Brain microvascular endothelial cell (primary cell): ENCODE results near the gene ALDH3B1.
A peak's percentile ranks its signal among the peaks of the same experiment; 100 is the strongest.

Experiments used
- DNase-seq: peaks from one replicate; pipeline ENCODE4 v3.0.0-alpha.2; 2020
- H3K27ac ChIP-seq: fragments of 250-450 bp; sonication (Bioruptor Pico); 2 replicates; pipeline ENCODE4 v1.5.1; 2020; ENCODE audit warnings: mild to moderate bottlenecking, moderate library complexity
- H3K27me3 ChIP-seq: fragments of 250-450 bp; sonication (Bioruptor Pico); replicated peaks from 2 replicates; pipeline ENCODE4 v1.5.1; 2020; ENCODE audit warnings: mild to moderate bottlenecking
- H3K36me3 ChIP-seq: fragments of 250-450 bp; sonication (Bioruptor Pico); replicated peaks from 2 replicates; pipeline ENCODE4 v1.5.1; 2020; ENCODE audit warnings: mild to moderate bottlenecking
- H3K4me3 ChIP-seq: 2 replicates; pipeline ENCODE4 v1.5.1; 2011; ENCODE audit warnings: low read depth, mild to moderate bottlenecking, control low read depth, low read length, moderate library complexity
- in situ Hi-C: cut with HindIII; loops from 2 replicates; pipeline ENCODE4 v1.10.0; 2017; ENCODE audit warnings: low sequenced_read_pairs, low pct_ligation_motif_present
- TF ChIP-seq, protein P1 (sequence below): IDR thresholded peaks from 2 replicates; pipeline ENCODE4 v1.5.1; 2011; ENCODE audit warnings: low read depth, mild to moderate bottlenecking, moderate library complexity, low read length, control low read depth, inconsistent platforms; ENCODE audit errors: missing control alignments

Gene ALDH3B1

DNA sequence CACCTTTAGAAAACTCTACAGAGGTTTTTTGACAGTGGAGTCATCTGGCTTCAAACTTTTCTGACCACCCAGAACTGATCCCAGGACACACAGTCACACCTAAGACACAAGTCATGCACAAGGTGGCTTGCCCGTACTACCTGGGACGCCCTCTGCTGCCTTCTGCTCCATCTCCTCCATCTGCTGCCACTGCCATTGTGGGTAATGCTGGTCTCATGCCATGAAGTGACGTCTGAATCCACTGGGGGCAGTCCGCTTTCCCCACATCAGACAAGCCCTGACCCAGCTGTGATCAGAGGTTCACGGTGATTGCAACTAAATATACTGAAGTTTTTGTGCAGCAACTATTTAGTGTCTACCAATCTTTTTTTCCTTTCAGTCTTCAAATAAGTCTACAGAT lies 14.9 kb downstream of the ALDH3B1 start:
- TF ChIP-seq, protein P1, sequence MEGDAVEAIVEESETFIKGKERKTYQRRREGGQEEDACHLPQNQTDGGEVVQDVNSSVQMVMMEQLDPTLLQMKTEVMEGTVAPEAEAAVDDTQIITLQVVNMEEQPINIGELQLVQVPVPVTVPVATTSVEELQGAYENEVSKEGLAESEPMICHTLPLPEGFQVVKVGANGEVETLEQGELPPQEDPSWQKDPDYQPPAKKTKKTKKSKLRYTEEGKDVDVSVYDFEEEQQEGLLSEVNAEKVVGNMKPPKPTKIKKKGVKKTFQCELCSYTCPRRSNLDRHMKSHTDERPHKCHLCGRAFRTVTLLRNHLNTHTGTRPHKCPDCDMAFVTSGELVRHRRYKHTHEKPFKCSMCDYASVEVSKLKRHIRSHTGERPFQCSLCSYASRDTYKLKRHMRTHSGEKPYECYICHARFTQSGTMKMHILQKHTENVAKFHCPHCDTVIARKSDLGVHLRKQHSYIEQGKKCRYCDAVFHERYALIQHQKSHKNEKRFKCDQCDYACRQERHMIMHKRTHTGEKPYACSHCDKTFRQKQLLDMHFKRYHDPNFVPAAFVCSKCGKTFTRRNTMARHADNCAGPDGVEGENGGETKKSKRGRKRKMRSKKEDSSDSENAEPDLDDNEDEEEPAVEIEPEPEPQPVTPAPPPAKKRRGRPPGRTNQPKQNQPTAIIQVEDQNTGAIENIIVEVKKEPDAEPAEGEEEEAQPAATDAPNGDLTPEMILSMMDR, result peak; percentile 30
- in situ Hi-C loops, result no loop called here
- H3K36me3 ChIP-seq, result no peaks in the 10 kb centered on the region

DNA sequence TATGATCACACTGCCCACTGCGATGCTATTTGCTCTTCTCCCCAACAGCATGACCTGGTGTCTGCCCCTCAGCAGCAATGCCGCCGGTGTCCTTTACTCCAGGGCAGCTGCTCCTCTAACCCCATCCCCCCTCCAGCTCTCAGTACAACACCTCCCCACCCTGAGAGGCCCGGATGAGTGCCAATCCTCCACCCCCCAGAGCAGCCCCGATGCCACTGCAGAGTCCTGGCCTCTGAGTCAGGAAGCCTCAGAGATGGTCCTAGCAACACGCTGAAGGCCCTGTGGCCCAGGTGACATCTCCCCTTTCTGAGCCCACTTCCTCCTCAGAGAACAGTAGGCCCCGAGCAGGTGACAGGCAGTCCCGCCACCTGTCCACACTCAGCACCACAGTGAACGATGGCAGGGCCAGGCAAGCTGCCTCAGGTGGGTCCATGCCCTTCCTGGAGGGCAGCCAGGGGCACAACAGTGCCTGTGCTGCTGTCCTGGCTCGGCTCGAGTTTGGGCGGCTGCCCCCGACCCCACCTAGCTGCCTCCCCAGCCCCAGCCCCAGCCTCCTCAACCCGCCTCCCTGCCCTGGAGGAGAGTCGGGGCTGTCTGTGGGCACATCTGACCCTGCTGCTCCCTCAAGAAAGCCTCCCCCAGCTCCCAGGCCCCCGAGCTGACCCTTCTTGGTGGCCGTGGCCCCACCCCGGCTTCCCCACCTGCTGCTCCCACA lies 16.4 kb downstream of the ALDH3B1 start:
- no peaks in the 10 kb centered on the region for H3K36me3 ChIP-seq

More for the DNA sequence above, 14.9 kb downstream of the ALDH3B1 start:
- Histone ChIP-seq H3K4me3 (no peak overlapping the region), H3K27ac (no peak overlapping the region), H3K27me3 (no peaks in the 10 kb centered on the region)
- no peak for DNase-seq

GRCh38 chr11:68027667-68028066 lies 17.5 kb downstream of the ALDH3B1 start:
- H3K4me3 ChIP-seq, result no peak overlapping the region
- in situ Hi-C loops, result no loop called here
- H3K36me3 ChIP-seq, result no peaks in the 10 kb centered on the region
- DNase-seq, result no peak
- peak overlapping the region; percentile 93 for H3K27ac ChIP-seq
- H3K27me3 ChIP-seq, result no peaks in the 10 kb centered on the region
- TF ChIP-seq, protein P1, result no peak

More for the DNA sequence above, 16.4 kb downstream of the ALDH3B1 start:
- no peak for DNase-seq
- no peaks in the 10 kb centered on the region for H3K27me3 ChIP-seq
- TF ChIP-seq, protein P1, result no peak
- in situ Hi-C loops, result no loop called here
- no peak overlapping the region for H3K4me3 ChIP-seq
- no peak overlapping the region for H3K27ac ChIP-seq

GRCh38 chr11:68028802-68029545 lies 18.8 kb downstream of the ALDH3B1 start:
- in situ Hi-C loops, result no loop called here
- H3K36me3 ChIP-seq, result peaks cover 10% of the 10 kb centered on the region
- H3K27me3 ChIP-seq, result no peaks in the 10 kb centered on the region
- TF ChIP-seq, protein P1, result no peak
- peak overlapping the region; percentile 93 for H3K27ac ChIP-seq
- no peak overlapping the region for H3K4me3 ChIP-seq
- no peak for DNase-seq

DNA sequence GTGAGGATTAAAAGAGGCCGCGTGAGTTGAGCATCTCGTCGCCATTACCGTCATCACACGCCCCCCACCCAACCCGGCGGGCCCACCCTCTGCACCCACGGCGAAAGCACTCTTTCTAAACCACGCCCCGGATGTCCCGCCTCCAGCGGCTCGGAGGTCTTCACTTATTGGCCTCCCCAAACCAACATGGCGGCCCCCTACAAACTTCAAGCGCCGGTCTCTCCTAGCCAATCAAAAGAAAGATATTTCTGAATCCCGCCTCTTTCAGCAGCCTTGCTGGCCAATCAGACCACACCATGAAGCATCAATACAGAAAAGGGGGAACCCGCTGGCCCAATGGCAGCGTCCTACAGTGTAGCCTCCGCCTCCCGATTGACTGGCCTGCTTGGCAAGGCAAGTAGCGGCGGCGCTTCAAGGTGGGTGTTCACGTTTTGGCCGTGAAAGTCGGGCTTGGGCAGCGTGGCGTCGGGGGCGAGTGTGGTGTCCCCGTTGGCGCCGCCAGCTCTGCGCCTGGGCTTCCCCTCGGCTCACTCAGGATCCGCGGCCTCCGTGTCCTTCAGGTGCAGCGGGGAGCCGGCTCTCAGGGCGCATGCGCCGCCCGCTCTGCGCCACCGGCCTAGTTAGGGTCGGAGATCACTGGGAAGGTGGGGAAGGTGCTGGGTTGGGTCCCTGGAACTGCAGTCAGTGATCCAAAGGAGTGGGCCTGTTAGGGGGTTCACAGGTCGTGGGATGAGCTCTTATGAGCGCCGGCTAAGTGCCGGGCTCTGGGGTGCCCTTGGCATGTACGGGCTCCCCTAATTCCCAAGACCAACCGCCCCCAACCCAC lies 20.4 kb downstream of the ALDH3B1 start, which contains the start of gene NDUFS8:
TSS of gene NDUFS8 (plus strand) at position 364 of the 826 bp plus-strand sequence. CDS start 1,471 bp downstream, outside the sequence.
- peak within 1 kb of the TSS; percentile 63 for H3K27ac ChIP-seq
- peak within 1 kb of the TSS; percentile 93 for H3K4me3 ChIP-seq
- no peaks in the 10 kb centered on the region for H3K27me3 ChIP-seq
- in situ Hi-C loops, result no loop called here
- H3K36me3 ChIP-seq, result peaks cover 14% of the 10 kb centered on the region
- peak; percentile 99 for DNase-seq
- TF ChIP-seq, protein P1, result no peak
